Measurements from ENCODE around the gene ITGA5. TPM values are rescaled to one million over a fixed set of nuclear protein-coding genes. Genes with fewer than 3 reads are reported as not detected.

ITGA5 gene
- total and polyA plus RNA-seq, 2 of the 13 experiments (the other 11 are each of a cell fraction or from before 2014, with no cell fraction given) = 0.20 to 0.40 TPM

DNA sequence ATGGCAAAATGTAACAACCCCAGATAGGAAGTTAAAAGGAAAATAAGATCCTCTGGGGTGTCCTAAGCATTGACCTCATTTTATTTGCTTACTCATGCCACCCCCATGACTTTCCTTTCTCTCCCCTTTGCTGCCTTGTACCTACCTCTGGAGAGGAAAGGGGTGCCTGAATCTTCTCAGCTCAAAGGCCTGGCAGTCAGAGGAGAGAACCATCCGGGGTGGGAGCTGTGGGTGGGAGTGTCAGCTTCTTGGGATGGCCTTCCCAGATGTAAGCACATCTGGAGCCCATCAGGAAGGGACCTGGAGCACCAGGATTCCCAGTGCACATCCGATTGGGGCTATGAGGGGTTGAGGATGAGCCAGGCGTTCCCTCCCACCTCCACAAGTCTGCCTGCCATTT, 5.2 kb upstream of the ITGA5 start (continued):
- TF ChIP-seq, protein P1, sequence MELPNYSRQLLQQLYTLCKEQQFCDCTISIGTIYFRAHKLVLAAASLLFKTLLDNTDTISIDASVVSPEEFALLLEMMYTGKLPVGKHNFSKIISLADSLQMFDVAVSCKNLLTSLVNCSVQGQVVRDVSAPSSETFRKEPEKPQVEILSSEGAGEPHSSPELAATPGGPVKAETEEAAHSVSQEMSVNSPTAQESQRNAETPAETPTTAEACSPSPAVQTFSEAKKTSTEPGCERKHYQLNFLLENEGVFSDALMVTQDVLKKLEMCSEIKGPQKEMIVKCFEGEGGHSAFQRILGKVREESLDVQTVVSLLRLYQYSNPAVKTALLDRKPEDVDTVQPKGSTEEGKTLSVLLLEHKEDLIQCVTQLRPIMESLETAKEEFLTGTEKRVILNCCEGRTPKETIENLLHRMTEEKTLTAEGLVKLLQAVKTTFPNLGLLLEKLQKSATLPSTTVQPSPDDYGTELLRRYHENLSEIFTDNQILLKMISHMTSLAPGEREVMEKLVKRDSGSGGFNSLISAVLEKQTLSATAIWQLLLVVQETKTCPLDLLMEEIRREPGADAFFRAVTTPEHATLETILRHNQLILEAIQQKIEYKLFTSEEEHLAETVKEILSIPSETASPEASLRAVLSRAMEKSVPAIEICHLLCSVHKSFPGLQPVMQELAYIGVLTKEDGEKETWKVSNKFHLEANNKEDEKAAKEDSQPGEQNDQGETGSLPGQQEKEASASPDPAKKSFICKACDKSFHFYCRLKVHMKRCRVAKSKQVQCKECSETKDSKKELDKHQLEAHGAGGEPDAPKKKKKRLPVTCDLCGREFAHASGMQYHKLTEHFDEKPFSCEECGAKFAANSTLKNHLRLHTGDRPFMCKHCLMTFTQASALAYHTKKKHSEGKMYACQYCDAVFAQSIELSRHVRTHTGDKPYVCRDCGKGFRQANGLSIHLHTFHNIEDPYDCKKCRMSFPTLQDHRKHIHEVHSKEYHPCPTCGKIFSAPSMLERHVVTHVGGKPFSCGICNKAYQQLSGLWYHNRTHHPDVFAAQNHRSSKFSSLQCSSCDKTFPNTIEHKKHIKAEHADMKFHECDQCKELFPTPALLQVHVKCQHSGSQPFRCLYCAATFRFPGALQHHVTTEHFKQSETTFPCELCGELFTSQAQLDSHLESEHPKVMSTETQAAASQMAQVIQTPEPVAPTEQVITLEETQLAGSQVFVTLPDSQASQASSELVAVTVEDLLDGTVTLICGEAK (IDR thresholded peaks at IDR 0.05) = no peak
- TF ChIP-seq, protein P1 (CRISPR knock-in tag; IDR thresholded peaks at IDR 0.05) = no peak
- TF ChIP-seq KMT2A (CRISPR knock-in tag; IDR thresholded peaks at IDR 0.05) (no peak), TP53 (CRISPR knock-in tag; conservative IDR thresholded peaks at IDR 0.05) (no peak), ZNF557 (CRISPR knock-in tag; IDR thresholded peaks at IDR 0.05) (no peak), DMAP1 (CRISPR knock-in tag; IDR thresholded peaks at IDR 0.05) (no peak), ZNF317 (CRISPR knock-in tag; IDR thresholded peaks at IDR 0.05) (no peak)
- TF ChIP-seq, protein P2, sequence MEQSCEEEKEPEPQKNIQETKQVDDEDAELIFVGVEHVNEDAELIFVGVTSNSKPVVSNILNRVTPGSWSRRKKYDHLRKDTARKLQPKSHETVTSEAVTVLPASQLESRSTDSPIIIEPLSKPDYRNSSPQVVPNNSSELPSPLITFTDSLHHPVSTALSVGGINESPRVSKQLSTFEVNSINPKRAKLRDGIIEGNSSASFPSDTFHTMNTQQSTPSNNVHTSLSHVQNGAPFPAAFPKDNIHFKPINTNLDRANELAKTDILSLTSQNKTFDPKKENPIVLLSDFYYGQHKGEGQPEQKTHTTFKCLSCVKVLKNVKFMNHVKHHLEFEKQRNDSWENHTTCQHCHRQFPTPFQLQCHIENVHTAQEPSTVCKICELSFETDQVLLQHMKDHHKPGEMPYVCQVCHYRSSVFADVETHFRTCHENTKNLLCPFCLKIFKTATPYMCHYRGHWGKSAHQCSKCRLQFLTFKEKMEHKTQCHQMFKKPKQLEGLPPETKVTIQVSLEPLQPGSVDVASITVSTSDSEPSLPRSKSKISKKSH (CRISPR knock-in tag; IDR thresholded peaks at IDR 0.05; ENCODE audit: borderline replicate concordance) = no peak
- TF ChIP-seq, protein P3, sequence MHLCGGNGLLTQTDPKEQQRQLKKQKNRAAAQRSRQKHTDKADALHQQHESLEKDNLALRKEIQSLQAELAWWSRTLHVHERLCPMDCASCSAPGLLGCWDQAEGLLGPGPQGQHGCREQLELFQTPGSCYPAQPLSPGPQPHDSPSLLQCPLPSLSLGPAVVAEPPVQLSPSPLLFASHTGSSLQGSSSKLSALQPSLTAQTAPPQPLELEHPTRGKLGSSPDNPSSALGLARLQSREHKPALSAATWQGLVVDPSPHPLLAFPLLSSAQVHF (CRISPR knock-in tag; IDR thresholded peaks at IDR 0.05) = no peak
- TF ChIP-seq, protein P4, sequence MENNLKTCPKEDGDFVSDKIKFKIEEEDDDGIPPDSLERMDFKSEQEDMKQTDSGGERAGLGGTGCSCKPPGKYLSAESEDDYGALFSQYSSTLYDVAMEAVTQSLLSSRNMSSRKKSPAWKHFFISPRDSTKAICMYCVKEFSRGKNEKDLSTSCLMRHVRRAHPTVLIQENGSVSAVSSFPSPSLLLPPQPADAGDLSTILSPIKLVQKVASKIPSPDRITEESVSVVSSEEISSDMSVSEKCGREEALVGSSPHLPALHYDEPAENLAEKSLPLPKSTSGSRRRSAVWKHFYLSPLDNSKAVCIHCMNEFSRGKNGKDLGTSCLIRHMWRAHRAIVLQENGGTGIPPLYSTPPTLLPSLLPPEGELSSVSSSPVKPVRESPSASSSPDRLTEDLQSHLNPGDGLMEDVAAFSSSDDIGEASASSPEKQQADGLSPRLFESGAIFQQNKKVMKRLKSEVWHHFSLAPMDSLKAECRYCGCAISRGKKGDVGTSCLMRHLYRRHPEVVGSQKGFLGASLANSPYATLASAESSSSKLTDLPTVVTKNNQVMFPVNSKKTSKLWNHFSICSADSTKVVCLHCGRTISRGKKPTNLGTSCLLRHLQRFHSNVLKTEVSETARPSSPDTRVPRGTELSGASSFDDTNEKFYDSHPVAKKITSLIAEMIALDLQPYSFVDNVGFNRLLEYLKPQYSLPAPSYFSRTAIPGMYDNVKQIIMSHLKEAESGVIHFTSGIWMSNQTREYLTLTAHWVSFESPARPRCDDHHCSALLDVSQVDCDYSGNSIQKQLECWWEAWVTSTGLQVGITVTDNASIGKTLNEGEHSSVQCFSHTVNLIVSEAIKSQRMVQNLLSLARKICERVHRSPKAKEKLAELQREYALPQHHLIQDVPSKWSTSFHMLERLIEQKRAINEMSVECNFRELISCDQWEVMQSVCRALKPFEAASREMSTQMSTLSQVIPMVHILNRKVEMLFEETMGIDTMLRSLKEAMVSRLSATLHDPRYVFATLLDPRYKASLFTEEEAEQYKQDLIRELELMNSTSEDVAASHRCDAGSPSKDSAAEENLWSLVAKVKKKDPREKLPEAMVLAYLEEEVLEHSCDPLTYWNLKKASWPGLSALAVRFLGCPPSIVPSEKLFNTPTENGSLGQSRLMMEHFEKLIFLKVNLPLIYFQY (CRISPR knock-in tag; IDR thresholded peaks at IDR 0.05; ENCODE audit: borderline replicate concordance) = no peak
